ENCODE measurements around the gene ZNF549.

DNA sequence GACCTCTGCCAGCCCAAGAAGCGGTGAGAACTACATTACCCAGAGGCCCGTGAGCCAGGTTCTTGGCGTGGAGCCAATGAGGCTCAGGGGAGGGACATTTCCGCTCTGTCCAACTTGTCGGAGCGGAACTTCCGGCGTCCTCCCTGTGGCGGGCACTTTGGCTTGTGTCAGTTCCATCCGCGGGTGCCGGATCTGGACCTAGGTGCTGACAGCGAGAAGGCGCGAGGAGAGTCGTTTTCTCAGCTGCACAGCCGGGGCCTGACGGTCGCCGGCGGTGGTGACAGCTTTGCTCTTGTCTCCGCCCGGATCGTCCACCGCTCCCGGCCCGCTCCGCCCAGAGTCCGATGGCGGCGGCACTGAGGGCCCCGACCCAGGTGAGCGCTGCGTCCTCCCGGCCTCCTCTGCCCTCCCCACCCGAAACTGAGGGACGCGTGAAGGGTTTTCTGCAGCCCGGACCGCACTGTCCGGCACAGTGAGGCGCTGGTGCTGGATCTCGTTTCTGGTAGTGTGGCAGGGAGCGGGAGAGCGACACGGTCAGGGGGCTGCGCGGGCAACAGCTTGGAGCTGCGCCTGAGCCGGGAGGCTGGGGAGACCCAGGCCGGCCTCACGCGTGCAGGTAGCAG lies 72.7 kb downstream of the ZNF549 start, which contains the start of gene ZNF530:
- TF ChIP-seq, protein P1, sequence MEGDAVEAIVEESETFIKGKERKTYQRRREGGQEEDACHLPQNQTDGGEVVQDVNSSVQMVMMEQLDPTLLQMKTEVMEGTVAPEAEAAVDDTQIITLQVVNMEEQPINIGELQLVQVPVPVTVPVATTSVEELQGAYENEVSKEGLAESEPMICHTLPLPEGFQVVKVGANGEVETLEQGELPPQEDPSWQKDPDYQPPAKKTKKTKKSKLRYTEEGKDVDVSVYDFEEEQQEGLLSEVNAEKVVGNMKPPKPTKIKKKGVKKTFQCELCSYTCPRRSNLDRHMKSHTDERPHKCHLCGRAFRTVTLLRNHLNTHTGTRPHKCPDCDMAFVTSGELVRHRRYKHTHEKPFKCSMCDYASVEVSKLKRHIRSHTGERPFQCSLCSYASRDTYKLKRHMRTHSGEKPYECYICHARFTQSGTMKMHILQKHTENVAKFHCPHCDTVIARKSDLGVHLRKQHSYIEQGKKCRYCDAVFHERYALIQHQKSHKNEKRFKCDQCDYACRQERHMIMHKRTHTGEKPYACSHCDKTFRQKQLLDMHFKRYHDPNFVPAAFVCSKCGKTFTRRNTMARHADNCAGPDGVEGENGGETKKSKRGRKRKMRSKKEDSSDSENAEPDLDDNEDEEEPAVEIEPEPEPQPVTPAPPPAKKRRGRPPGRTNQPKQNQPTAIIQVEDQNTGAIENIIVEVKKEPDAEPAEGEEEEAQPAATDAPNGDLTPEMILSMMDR (IDR thresholded peaks at IDR 0.05; ENCODE audit: extremely low read depth in 1 of 2, insufficient read depth in 1 of 2, low read depth in 1 of 2, low read length in 2 of 2) = no peak
- TF ChIP-seq POLR2A (IDR thresholded peaks at IDR 0.05; ENCODE audit: low read depth, low read length) (no peak), POLR2AphosphoS5 (IDR thresholded peaks at IDR 0.05; ENCODE audit: insufficient read depth, low read depth, low read length) (peak; percentile 67), EZH2 (IDR thresholded peaks at IDR 0.05; ENCODE audit: borderline replicate concordance, low read depth, low read length, severe bottlenecking) (no peak), MYC (IDR thresholded peaks at IDR 0.05; ENCODE audit: low read depth, low read length) (no peak), GATA2 (IDR thresholded peaks at IDR 0.05; ENCODE audit: insufficient read depth, insufficient read length, low read depth, low read length) (no peak), JUN (IDR thresholded peaks at IDR 0.05; ENCODE audit: borderline replicate concordance, insufficient read depth, insufficient read length, low read depth) (no peak)
- TF ChIP-seq, protein P2, sequence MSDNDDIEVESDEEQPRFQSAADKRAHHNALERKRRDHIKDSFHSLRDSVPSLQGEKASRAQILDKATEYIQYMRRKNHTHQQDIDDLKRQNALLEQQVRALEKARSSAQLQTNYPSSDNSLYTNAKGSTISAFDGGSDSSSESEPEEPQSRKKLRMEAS (IDR thresholded peaks at IDR 0.05; ENCODE audit: insufficient read depth, insufficient read length) = no peak
